ENCODE results near the gene HMX3. TPM values are rescaled to one million over a fixed set of nuclear protein-coding genes. Genes with fewer than 3 reads are reported as not detected.
A peak's percentile ranks its signal among the peaks of the same experiment; 100 is the strongest.

The HMX3 gene
- total and polyA plus RNA-seq, 8 donors = 0.07 to 0.53 (median 0.29) TPM; not detected in 5

DNA sequence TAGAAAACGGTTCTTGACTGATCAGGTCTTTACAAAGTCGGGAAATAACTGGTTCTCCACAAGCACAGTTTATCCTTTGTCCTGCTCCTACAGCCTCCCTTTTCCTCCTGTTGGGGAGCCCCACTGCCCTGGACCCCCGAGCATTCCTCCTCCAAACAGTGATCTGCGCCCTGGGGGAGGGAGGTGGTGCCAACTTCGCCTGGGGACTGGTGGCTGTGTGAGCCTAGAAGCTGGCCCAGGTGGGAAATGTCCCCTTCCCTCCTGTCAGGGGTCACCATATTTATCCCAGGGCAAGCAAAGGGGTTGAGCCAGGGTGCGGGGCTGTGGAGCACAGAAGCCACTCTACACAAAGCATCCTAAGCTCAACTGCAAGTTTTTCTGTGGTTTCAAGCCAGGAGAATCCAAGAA, 5.2 kb downstream of the HMX3 start:
- intact Hi-C loops (cut with DNase I) = no loop called here
- Histone ChIP-seq H3K27ac (no peak overlapping the region), H3K36me3 (no peaks in the 10 kb centered on the region), H3K27me3 (peaks cover 10 to 76% (median 32%) of the 10 kb centered on the region in 4 donors), H3K4me1 (peaks cover 0 to 20% (median 11%) of the 10 kb centered on the region in 3 donors), H3K4me3 (no peak overlapping the region), H3K9me3 (no peaks in the 10 kb centered on the region)
- TF ChIP-seq, protein P1, sequence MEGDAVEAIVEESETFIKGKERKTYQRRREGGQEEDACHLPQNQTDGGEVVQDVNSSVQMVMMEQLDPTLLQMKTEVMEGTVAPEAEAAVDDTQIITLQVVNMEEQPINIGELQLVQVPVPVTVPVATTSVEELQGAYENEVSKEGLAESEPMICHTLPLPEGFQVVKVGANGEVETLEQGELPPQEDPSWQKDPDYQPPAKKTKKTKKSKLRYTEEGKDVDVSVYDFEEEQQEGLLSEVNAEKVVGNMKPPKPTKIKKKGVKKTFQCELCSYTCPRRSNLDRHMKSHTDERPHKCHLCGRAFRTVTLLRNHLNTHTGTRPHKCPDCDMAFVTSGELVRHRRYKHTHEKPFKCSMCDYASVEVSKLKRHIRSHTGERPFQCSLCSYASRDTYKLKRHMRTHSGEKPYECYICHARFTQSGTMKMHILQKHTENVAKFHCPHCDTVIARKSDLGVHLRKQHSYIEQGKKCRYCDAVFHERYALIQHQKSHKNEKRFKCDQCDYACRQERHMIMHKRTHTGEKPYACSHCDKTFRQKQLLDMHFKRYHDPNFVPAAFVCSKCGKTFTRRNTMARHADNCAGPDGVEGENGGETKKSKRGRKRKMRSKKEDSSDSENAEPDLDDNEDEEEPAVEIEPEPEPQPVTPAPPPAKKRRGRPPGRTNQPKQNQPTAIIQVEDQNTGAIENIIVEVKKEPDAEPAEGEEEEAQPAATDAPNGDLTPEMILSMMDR (IDR thresholded peaks at IDR 0.05) = no peak
- ATAC-seq (no peak), FAIRE-seq (no peak), DNase-seq (no peak)
- WGBS, 2 donors = 4 to 8% methylated on average over 6 of the region's 6 CpGs

DNA sequence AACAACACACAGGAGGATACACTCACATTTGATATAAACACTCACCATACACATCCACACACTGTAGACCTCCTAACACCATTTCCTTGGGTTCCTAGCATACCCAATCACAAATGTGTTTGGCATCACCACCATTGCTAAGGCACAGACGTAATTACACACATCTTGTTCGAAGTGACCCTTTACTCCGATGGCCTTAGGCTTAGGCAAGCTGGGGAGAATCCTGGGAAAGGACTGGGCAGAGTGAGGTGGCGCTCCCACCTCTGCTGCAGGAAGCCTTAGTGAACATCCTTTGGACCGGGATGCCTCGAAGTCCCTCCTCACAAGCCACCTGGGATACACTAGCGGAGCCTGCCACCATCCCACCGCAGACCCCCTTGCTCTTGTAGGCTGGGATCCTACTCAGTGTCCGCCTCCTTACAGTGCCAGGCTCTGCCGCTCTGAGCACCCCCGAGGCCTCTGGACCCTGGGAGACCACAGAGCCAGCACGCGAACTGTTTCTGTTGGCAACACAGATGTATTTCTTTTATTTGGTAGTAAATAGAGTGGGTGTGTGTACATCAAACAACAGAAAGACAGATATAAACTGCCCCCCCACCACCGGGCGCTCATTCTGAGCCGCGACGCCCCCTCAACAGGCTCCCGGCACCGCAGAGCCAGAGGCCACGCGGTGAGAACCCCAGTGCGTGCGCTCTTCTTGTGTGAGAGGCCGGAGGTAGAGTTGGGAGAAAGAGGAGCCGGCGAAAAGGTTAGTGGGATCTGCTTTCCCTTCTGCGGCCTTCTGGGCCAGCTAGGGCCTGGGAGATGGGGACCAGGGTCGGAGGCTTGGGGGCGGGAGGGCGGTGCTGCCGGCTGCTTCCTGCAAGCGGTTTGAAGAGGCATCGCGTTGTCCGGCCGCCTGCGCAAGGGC, 6.3 kb downstream of the HMX3 start:
- peaks cover 0 to 13% (median 7%) of the 10 kb centered on the region in 3 donors for H3K4me1 ChIP-seq
- ATAC-seq = no peak
- intact Hi-C loops (cut with DNase I) = no loop called here

DNA sequence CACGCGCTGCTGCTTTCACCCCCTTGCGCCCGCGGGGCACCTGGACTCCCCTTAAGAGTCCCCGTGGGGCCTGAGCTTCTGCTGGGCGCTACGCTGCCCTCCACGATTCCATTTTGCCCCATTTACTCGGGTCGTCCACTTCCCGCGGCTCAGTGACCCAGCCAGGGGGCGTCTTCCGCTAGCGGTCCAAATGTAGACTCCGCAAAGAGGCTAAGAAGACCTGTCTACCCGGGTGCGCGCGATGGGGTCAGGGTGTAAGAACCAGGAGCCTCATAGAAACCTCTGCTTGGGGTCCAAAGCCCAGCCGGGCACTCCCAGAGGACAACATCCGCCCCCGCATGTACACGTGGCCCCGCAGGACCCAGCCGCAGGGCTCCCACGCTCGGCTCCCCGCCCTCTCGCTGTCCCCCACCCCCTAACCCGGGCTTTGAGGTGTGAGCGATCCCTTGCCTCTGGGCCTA, 7.0 kb downstream of the HMX3 start:
- no peaks in the 10 kb centered on the region for H3K9me3 ChIP-seq
- H3K27ac ChIP-seq = no peak overlapping the region
- 3 to 4% methylated on average over 33 of the region's 33 CpGs for WGBS, 2 donors
- H3K36me3 ChIP-seq = no peaks in the 10 kb centered on the region
- H3K27me3 ChIP-seq = peaks cover 10 to 74% (median 31%) of the 10 kb centered on the region in 4 donors
- DNase-seq (peak in 1 of 6 donors; percentile 46), FAIRE-seq (no peak), ATAC-seq (no peak)
- no peak overlapping the region for H3K4me3 ChIP-seq
- intact Hi-C loops (cut with DNase I) = no loop called here
- H3K4me1 ChIP-seq = peaks cover 0 to 8% (median under 1%) of the 10 kb centered on the region in 3 donors
- TF ChIP-seq, protein P1 (IDR thresholded peaks at IDR 0.05) = no peak

More for the DNA sequence above, 6.3 kb downstream of the HMX3 start:
- peaks cover 11 to 77% (median 33%) of the 10 kb centered on the region in 4 donors for H3K27me3 ChIP-seq
- H3K27ac ChIP-seq = no peak overlapping the region
- peak in 1 of 6 donors; percentile 45 for DNase-seq
- no peaks in the 10 kb centered on the region for H3K36me3 ChIP-seq
- 4 to 6% methylated on average over 38 of the region's 38 CpGs for WGBS, 2 donors
- no peak for FAIRE-seq
- no peaks in the 10 kb centered on the region for H3K9me3 ChIP-seq
- TF ChIP-seq, protein P1 (IDR thresholded peaks at IDR 0.05) = no peak
- H3K4me3 ChIP-seq = no peak overlapping the region

DNA sequence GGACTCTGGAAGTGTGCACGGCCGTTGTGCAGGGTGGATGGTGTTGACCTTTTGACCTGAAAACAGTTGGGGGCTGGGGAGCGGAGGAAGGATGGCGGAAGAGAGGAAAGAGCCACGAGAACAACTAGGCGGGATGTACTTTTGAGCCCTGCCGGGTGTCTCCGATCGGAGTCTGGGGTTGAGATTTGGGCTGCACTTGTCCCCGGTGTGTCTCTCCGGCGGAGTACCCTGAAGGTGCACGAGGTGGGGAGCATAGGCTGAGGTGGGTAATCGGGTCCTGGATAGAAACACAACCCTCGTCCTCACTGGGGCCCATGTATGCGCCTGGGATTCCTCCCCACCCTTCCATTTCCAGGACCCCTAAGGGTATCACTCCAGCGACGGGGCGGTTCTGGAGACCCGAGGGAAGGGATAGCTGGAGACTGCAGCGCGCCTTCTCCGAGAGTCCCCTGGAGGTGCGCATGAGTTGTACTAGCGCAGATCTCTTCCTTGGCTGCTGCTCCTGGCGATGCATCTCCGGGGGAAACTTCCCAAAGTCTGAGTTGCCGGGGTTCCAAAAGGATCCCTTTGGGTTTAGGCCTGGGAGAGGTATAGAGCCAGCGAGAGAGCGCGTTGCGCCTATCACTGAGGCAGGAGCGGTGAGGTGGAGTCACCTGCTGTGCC, 7.5 kb downstream of the HMX3 start:
- TF ChIP-seq, protein P1 (IDR thresholded peaks at IDR 0.05) = no peak
- no peaks in the 10 kb centered on the region for H3K36me3 ChIP-seq
- H3K4me3 ChIP-seq = no peak overlapping the region
- FAIRE-seq (no peak), ATAC-seq (no peak), DNase-seq (peak in 1 of 6 donors; percentile 34)
- peaks cover 0 to 7% (median 0%) of the 10 kb centered on the region in 3 donors for H3K4me1 ChIP-seq
- H3K27ac ChIP-seq = no peak overlapping the region
- no peaks in the 10 kb centered on the region for H3K9me3 ChIP-seq
- H3K27me3 ChIP-seq = peaks cover 9 to 74% (median 29%) of the 10 kb centered on the region in 4 donors
- intact Hi-C loops (cut with DNase I) = no loop called here
- WGBS, 2 donors = 4 to 6% methylated on average over 33 of the region's 33 CpGs
